ENCODE data around the gene SIL1.
A peak's percentile ranks its signal among the peaks of the same experiment; 100 is the strongest.

The SIL1 gene

DNA sequence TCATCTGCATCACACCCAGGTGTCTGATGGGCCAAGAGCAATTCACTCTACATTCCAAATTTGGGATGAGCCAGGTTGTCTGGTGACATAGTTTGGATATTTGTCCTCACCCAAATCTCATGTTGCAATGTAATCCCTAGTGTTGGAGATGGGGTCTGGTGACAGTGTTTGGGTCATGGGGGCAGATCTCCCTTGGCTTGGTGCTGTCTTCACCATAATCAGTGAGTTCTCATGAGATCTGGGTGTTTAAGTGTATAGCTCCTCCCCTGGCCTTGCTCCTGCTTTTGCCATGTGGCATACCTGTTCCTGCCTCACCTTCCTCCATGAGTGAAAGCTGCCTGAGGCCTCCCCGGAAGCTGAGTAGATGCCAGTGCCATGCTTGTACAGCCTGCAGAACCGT, 7.4 kb upstream of the SIL1 start:
- ChIA-PET CTCF (interaction anchor here (0.6 to 0.8 kb wide), 2 partner anchors 304 to 380 kb away, joined by 3 to 5 read pairs; no protein-coding TSS in a partner anchor), POLR2A (ENCODE audit: low non-redundant PET) (no interaction called here)
- no peak overlapping the region for H3K27ac ChIP-seq
- no peak for DNase-seq (ENCODE audit: low spot score)
- TF ChIP-seq, protein P1, sequence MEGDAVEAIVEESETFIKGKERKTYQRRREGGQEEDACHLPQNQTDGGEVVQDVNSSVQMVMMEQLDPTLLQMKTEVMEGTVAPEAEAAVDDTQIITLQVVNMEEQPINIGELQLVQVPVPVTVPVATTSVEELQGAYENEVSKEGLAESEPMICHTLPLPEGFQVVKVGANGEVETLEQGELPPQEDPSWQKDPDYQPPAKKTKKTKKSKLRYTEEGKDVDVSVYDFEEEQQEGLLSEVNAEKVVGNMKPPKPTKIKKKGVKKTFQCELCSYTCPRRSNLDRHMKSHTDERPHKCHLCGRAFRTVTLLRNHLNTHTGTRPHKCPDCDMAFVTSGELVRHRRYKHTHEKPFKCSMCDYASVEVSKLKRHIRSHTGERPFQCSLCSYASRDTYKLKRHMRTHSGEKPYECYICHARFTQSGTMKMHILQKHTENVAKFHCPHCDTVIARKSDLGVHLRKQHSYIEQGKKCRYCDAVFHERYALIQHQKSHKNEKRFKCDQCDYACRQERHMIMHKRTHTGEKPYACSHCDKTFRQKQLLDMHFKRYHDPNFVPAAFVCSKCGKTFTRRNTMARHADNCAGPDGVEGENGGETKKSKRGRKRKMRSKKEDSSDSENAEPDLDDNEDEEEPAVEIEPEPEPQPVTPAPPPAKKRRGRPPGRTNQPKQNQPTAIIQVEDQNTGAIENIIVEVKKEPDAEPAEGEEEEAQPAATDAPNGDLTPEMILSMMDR (conservative IDR thresholded peaks at IDR 0.05; ENCODE audit: low read depth): no peak

DNA sequence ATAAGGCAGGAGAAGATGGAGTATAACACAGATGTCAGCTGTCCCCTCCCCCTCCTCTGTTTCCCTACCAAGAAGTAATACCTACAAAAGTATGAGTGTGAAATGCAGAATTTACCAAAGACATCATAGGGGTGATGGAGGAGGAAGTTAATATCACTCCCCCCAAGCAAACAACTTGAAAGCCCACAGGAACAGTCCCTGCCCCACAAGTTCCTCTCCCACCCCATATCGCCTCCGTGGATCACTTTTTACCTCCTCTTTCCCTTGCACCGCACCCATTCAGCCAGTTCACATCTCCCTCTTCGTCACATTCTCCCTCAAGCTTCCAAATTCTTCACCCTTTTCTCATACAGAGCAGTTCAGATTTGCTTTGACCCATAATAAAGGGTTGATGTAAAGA, 7.0 kb upstream of the SIL1 start:
- CTCF ChIA-PET: interaction anchor here (0.8 kb wide), 1 partner anchor 304 kb away, joined by 3 read pairs; no protein-coding TSS in a partner anchor
- no peak overlapping the region for H3K27ac ChIP-seq
- no peak for DNase-seq (ENCODE audit: low spot score)
- TF ChIP-seq, protein P1 (conservative IDR thresholded peaks at IDR 0.05; ENCODE audit: low read depth): no peak
- POLR2A ChIA-PET (ENCODE audit: low non-redundant PET): no interaction called here

DNA sequence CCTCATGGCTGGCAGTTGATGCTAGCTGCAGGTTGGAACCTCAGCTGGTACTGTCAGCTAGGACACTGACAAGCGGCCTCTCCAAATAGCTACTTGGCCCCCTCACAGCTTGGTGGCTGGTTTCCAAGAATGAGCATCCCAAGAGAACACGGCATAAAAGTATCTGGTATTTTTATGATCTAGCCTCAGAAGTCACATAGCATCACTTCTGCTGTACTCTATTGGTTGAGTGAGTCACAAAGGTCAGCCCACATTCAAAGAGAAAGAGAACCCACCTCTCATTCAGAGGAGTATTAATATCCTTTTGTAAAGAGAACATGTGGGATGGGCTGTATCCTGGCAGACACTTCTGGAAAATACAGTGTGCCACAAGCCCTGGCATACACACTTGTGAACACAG, 6.0 kb upstream of the SIL1 start:
- CTCF ChIA-PET: interaction anchor here (0.6 kb wide), 1 partner anchor 173 kb away, joined by 5 read pairs; no protein-coding TSS in a partner anchor
- H3K27ac ChIP-seq: no peak overlapping the region
- TF ChIP-seq, protein P1 (conservative IDR thresholded peaks at IDR 0.05; ENCODE audit: low read depth): no peak
- DNase-seq (ENCODE audit: low spot score): no peak
- POLR2A ChIA-PET (ENCODE audit: low non-redundant PET): interaction anchor here (0.6 kb wide), 1 partner anchor 12 kb away, joined by 3 read pairs; no protein-coding TSS in a partner anchor

DNA sequence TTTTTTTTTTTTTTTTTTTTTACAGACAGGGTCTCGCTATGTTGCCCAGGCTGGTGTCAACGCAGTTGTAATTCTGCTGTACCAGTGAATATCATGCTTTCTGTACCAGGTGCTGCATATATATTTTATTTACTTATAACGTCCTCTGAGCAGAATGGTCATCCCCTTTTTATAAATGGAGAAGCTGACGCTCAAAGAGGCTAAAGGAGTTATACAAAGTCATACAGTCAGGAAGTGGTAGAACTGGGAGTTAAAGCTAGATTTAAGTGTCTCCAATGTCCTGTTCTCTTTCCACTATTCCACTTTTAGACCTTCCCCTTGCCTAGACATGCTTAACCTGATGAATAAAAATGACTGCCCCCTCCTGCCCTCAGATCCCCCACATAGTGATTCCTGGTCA, 1.2 kb upstream of the SIL1 start:
- CTCF ChIA-PET: interaction anchor here (0.6 to 0.9 kb wide), 3 partner anchors 8 to 319 kb away, joined by 3 to 4 read pairs (median 4); no protein-coding TSS in a partner anchor
- TF ChIP-seq, protein P1 (conservative IDR thresholded peaks at IDR 0.05; ENCODE audit: low read depth): no peak
- peak overlapping the region; percentile 83; the same call in 1 of the 2 replicates for H3K27ac ChIP-seq
- DNase-seq (ENCODE audit: low spot score): no peak
- POLR2A ChIA-PET (ENCODE audit: low non-redundant PET): no interaction called here

DNA sequence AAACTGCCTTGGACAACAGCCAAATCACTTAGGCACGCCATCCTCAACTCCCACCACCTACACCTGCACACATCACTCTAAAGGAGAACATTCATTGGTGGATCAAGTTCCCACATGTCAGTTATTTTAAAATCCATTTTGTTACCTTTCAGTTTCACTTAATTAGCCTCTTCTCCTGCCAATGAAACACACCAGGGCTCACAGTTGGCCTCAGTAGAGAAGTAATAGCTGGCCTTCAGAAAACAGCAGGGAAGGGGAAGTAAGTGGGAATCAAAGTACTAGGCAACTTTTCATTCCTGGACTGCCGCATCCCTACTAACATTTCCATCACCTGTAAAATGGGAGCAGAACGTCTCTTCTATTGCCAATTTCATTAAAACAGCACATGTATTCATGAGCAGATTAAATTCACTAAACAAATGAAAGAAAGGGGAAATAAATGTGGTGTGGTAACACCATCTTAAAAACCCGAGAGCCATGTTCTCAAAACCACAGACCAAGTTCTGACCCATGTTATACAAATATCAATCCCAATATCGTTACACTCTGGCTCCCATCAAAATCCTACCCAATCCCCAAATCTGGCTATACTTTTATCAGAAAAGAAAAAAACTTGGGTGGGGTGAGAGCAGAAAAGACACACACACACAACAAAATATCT, 1.7 kb downstream of the SIL1 start:
- no peak for DNase-seq (ENCODE audit: low spot score)
- ChIA-PET CTCF (no interaction called here), POLR2A (ENCODE audit: low non-redundant PET) (no interaction called here)
- TF ChIP-seq, protein P1 (conservative IDR thresholded peaks at IDR 0.05; ENCODE audit: low read depth): no peak
- no peak overlapping the region for H3K27ac ChIP-seq

DNA sequence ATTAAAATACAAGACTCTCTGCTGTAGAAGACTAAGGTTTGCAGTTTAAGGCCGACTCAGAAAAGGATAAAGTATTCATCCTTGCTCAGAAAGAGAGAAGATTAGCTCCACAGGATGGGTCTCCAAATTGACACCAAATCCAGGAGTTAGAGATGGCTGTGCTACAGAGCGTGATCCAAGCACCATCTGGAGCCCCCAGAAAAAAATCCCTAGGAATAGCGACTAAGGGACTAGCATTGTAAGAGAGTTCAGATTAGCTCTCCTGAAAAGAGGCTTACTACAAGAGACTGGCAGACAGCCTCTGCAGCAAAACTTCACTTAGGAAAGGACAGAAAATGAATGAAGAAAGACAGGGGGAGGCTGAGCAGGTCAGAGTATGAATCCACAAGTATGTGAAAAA, 3.7 kb downstream of the SIL1 start:
- no peak overlapping the region for H3K27ac ChIP-seq
- POLR2A ChIA-PET (ENCODE audit: low non-redundant PET): no interaction called here
- TF ChIP-seq, protein P1 (conservative IDR thresholded peaks at IDR 0.05; ENCODE audit: low read depth): no peak
- CTCF ChIA-PET: interaction anchor here (0.5 to 0.7 kb wide), 4 partner anchors 41 to 954 kb away, joined by 3 to 6 read pairs (median 4); no protein-coding TSS in a partner anchor
- DNase-seq (ENCODE audit: low spot score): no peak

Measured in RWPE1 (cell line).